ENCODE results near the gene CACNG1. TPM values are rescaled to one million over a fixed set of nuclear protein-coding genes. Genes with fewer than 3 reads are reported as not detected.
A peak's percentile ranks its signal among the peaks of the same experiment; 100 is the strongest.

CACNG1 gene
- total RNA-seq, 1 experiment from 2014 or later: not detected

GRCh38 chr17:67049025-67049739 is 4.8 kb downstream of the CACNG1 start:
- in situ Hi-C loops (cut with HindIII; ENCODE audit: low sequenced_read_pairs): no loop called here
- DNase-seq (ENCODE audit: low spot score): no peak

- in situ Hi-C loops (cut with HindIII; ENCODE audit: low sequenced_read_pairs): no loop called here
- DNase-seq (ENCODE audit: low spot score): no peak
Observed at GRCh38 chr17:67050066-67050465, 5.7 kb downstream of the CACNG1 start.

- in situ Hi-C loops (cut with HindIII; ENCODE audit: low sequenced_read_pairs): no loop called here
- DNase-seq (ENCODE audit: low spot score): no peak
Observed at GRCh38 chr17:67050471-67051154, 6.3 kb downstream of the CACNG1 start.

- in situ Hi-C loops (cut with HindIII; ENCODE audit: low sequenced_read_pairs): no loop called here
- no peak for DNase-seq (ENCODE audit: low spot score)
Observed at GRCh38 chr17:67051155-67051538, 6.8 kb downstream of the CACNG1 start.

- in situ Hi-C loops (cut with HindIII; ENCODE audit: low sequenced_read_pairs): no loop called here
- no peak for DNase-seq (ENCODE audit: low spot score)
Observed at GRCh38 chr17:67051837-67052236, 7.5 kb downstream of the CACNG1 start.

GRCh38 chr17:67052720-67053437 is 8.5 kb downstream of the CACNG1 start:
- in situ Hi-C loops (cut with HindIII; ENCODE audit: low sequenced_read_pairs): no loop called here
- DNase-seq (ENCODE audit: low spot score): no peak

GRCh38 chr17:67053438-67054000 is 9.2 kb downstream of the CACNG1 start:
- no peak for DNase-seq (ENCODE audit: low spot score)
- in situ Hi-C loops (cut with HindIII; ENCODE audit: low sequenced_read_pairs): no loop called here

- DNase-seq (ENCODE audit: low spot score): no peak
- in situ Hi-C loops (cut with HindIII; ENCODE audit: low sequenced_read_pairs): no loop called here
Observed at GRCh38 chr17:67054011-67054591, 9.7 kb downstream of the CACNG1 start.

GRCh38 chr17:67054608-67055007 is 10.3 kb downstream of the CACNG1 start:
- no peak for DNase-seq (ENCODE audit: low spot score)
- in situ Hi-C loops (cut with HindIII; ENCODE audit: low sequenced_read_pairs): no loop called here

GRCh38 chr17:67055041-67055443 is 10.7 kb downstream of the CACNG1 start:
- in situ Hi-C loops (cut with HindIII; ENCODE audit: low sequenced_read_pairs): no loop called here
- no peak for DNase-seq (ENCODE audit: low spot score)

- no peak for DNase-seq (ENCODE audit: low spot score)
- in situ Hi-C loops (cut with HindIII; ENCODE audit: low sequenced_read_pairs): no loop called here
Observed at GRCh38 chr17:67055811-67056745, 11.7 kb downstream of the CACNG1 start.

GRCh38 chr17:67056746-67057490 is 12.6 kb downstream of the CACNG1 start:
- no peak for DNase-seq (ENCODE audit: low spot score)
- in situ Hi-C loops (cut with HindIII; ENCODE audit: low sequenced_read_pairs): no loop called here

- no peak for DNase-seq (ENCODE audit: low spot score)
- in situ Hi-C loops (cut with HindIII; ENCODE audit: low sequenced_read_pairs): no loop called here
Observed at GRCh38 chr17:67058036-67058435, 13.7 kb downstream of the CACNG1 start.

- peak; percentile 14 for DNase-seq (ENCODE audit: low spot score)
- in situ Hi-C loops (cut with HindIII; ENCODE audit: low sequenced_read_pairs): no loop called here
Observed at GRCh38 chr17:67059372-67059771, 15.0 kb downstream of the CACNG1 start.

- no peak for DNase-seq (ENCODE audit: low spot score)
- in situ Hi-C loops (cut with HindIII; ENCODE audit: low sequenced_read_pairs): no loop called here
Observed at GRCh38 chr17:67063141-67063540, 18.8 kb downstream of the CACNG1 start.

GRCh38 chr17:67066717-67067116 is 22.4 kb downstream of the CACNG1 start:
- no peak for DNase-seq (ENCODE audit: low spot score)
- in situ Hi-C loops (cut with HindIII; ENCODE audit: low sequenced_read_pairs): no loop called here

GRCh38 chr17:67067571-67068482 is 23.5 kb downstream of the CACNG1 start:
- in situ Hi-C loops (cut with HindIII; ENCODE audit: low sequenced_read_pairs): no loop called here
- no peak for DNase-seq (ENCODE audit: low spot score)
